GM19193 (cell line): Measurements from ENCODE around the gene CACNG5.

Experiments
- POLR2A ChIP-seq: IDR thresholded peaks from 4 replicates; pipeline ENCODE4 v1.6.1; 2011; ENCODE audit not compliant: insufficient read depth, insufficient read length; ENCODE audit errors: extremely low read depth

Gene CACNG5

GRCh38 chr17:66930933-66931332 lies 96.0 kb downstream of the CACNG5 start:
- no peak for TF ChIP-seq POLR2A

- TF ChIP-seq POLR2A, result no peak
Measured at GRCh38 chr17:66932311-66932710, 97.4 kb downstream of the CACNG5 start.

- TF ChIP-seq POLR2A, result no peak
Measured at GRCh38 chr17:66934040-66934439, 99.1 kb downstream of the CACNG5 start.
